Vagina (tissue), 2 donors: Measurements from ENCODE around the gene TMEM59. TPM values are rescaled to one million over a fixed set of nuclear protein-coding genes. Genes with fewer than 3 reads are reported as not detected.

Source experiments
- DNase-seq, 2 donors: peaks; one replicate each; pipeline ENCODE4 v3.0.0-alpha.2; 2017; ENCODE audit errors: extremely low spot score in 2 of 2
- H3K27ac ChIP-seq: fragments of 200-600 bp; sonication (generic); one replicate; pipeline ENCODE4 v1.5.1; 2019
- H3K27me3 ChIP-seq: fragments of 200-600 bp; sonication (generic); one replicate; pipeline ENCODE4 v1.5.1; 2019
- H3K36me3 ChIP-seq, 2 donors: fragments of 200-600 bp; sonication (generic); one replicate each; pipeline ENCODE4 v1.5.1; 2017 to 2019
- H3K4me1 ChIP-seq: fragments of 200-600 bp; sonication (generic); one replicate; pipeline ENCODE4 v1.5.1; 2019
- H3K4me3 ChIP-seq, 2 donors: fragments of 200-600 bp; sonication (generic); 1 replicate in 1 of 2; 2 replicates in 1 of 2; pipeline ENCODE4 v1.5.1; 2016 to 2019
- H3K9me3 ChIP-seq: fragments of 200-600 bp; sonication (generic); one replicate; pipeline ENCODE4 v1.5.1; 2019
- CTCF ChIP-seq, 3 experiments: fragments of 450-650 bp in 2 of 3; fragments of 200-600 bp in 1 of 3; sonication (generic) in 1 of 3; IDR thresholded peaks; one replicate each; pipeline ENCODE4 v1.5.1; 2017 to 2019; ENCODE audit warnings: antibody characterized with exemption in 3 of 3, mild to moderate bottlenecking in 2 of 3, moderate library complexity in 2 of 3
- POLR2A ChIP-seq, 2 donors: fragments of 450-650 bp; IDR thresholded peaks; one replicate each; pipeline ENCODE4 v1.6.1; 2017; ENCODE audit warnings: antibody characterized with exemption in 2 of 2, mild to moderate bottlenecking in 2 of 2, moderate library complexity in 2 of 2
- POLR2AphosphoS5 ChIP-seq, 2 donors: sonication (generic); formaldehyde crosslinking; IDR thresholded peaks; one replicate each; pipeline ENCODE4 v1.9.0; 2017; ENCODE audit warnings: antibody characterized with exemption in 2 of 2, mild to moderate bottlenecking in 2 of 2, low read depth in 1 of 2; ENCODE audit not compliant: insufficient read depth in 1 of 2
- intact Hi-C: fragments of 100-400 bp; cut with DNase I; formaldehyde crosslinking; loops from one replicate; pipeline ENCODE4 v1.15.1; 2023
- total RNA-seq: library from RNA; depleted of rRNA; stranded (reverse); fragments of >200 nt; gene quantifications from one replicate; pipeline ENCODE4 v1.2.3, GENCODE V29; 2016

Gene TMEM59
- total RNA-seq, 1 donor from 2014 or later, result 113 TPM

- Histone ChIP-seq H3K4me3 (no peak overlapping the region), H3K36me3 (no peaks in the 10 kb centered on the region), H3K27ac (no peak overlapping the region), H3K4me1 (no peaks in the 10 kb centered on the region), H3K9me3 (no peaks in the 10 kb centered on the region), H3K27me3 (no peaks in the 10 kb centered on the region)
- no peak for TF ChIP-seq POLR2AphosphoS5 (IDR thresholded peaks at IDR 0.05; ENCODE audit: insufficient read depth in 1 of 2, low read depth in 1 of 2)
- no peak for TF ChIP-seq POLR2A (IDR thresholded peaks at IDR 0.05)
- TF ChIP-seq CTCF (IDR thresholded peaks at IDR 0.05), result no peak
- DNase-seq, result no peak
- intact Hi-C loops, result no loop called here
Measured at GRCh38 chr1:54003249-54003646, 49.8 kb downstream of the TMEM59 start.

GRCh38 chr1:54002544-54003248 lies 50.3 kb downstream of the TMEM59 start:
- DNase-seq, result no peak
- no peak overlapping the region for H3K4me3 ChIP-seq
- TF ChIP-seq POLR2A (IDR thresholded peaks at IDR 0.05) (no peak), CTCF (IDR thresholded peaks at IDR 0.05) (no peak), POLR2AphosphoS5 (IDR thresholded peaks at IDR 0.05; ENCODE audit: insufficient read depth in 1 of 2, low read depth in 1 of 2) (no peak)

GRCh38 chr1:54001591-54001990 lies 51.4 kb downstream of the TMEM59 start:
- no peaks in the 10 kb centered on the region for H3K4me1 ChIP-seq
- H3K27ac ChIP-seq, result no peak overlapping the region
- no peaks in the 10 kb centered on the region for H3K9me3 ChIP-seq
- intact Hi-C loops, result no loop called here
- no peaks in the 10 kb centered on the region for H3K36me3 ChIP-seq
- H3K4me3 ChIP-seq, result no peak overlapping the region
- TF ChIP-seq CTCF (IDR thresholded peaks at IDR 0.05) (no peak), POLR2A (IDR thresholded peaks at IDR 0.05) (no peak), POLR2AphosphoS5 (IDR thresholded peaks at IDR 0.05; ENCODE audit: insufficient read depth in 1 of 2, low read depth in 1 of 2) (no peak)
- no peak for DNase-seq
- H3K27me3 ChIP-seq, result no peaks in the 10 kb centered on the region

More at GRCh38 chr1:54002544-54003248, 50.3 kb downstream of the TMEM59 start:
- no peaks in the 10 kb centered on the region for H3K36me3 ChIP-seq
- intact Hi-C loops, result no loop called here
- no peaks in the 10 kb centered on the region for H3K9me3 ChIP-seq
- H3K27me3 ChIP-seq, result no peaks in the 10 kb centered on the region
- no peaks in the 10 kb centered on the region for H3K4me1 ChIP-seq
- no peak overlapping the region for H3K27ac ChIP-seq

GRCh38 chr1:53999920-54000319 lies 53.1 kb downstream of the TMEM59 start:
- Histone ChIP-seq H3K36me3 (no peaks in the 10 kb centered on the region), H3K27ac (no peak overlapping the region), H3K27me3 (no peaks in the 10 kb centered on the region), H3K9me3 (no peaks in the 10 kb centered on the region), H3K4me3 (no peak overlapping the region), H3K4me1 (no peaks in the 10 kb centered on the region)
- DNase-seq, result no peak
- TF ChIP-seq CTCF (IDR thresholded peaks at IDR 0.05) (no peak), POLR2AphosphoS5 (IDR thresholded peaks at IDR 0.05; ENCODE audit: insufficient read depth in 1 of 2, low read depth in 1 of 2) (no peak), POLR2A (IDR thresholded peaks at IDR 0.05) (no peak)
- intact Hi-C loops, result no loop called here

- Histone ChIP-seq H3K36me3 (no peaks in the 10 kb centered on the region), H3K9me3 (no peaks in the 10 kb centered on the region)
- intact Hi-C loops, result no loop called here
Measured at GRCh38 chr1:53998223-53998622, 54.8 kb downstream of the TMEM59 start.

More at GRCh38 chr1:53998223-53998622, 54.8 kb downstream of the TMEM59 start:
- no peaks in the 10 kb centered on the region for H3K27me3 ChIP-seq
- TF ChIP-seq POLR2A (IDR thresholded peaks at IDR 0.05) (no peak), CTCF (IDR thresholded peaks at IDR 0.05) (no peak)
- H3K4me1 ChIP-seq, result no peaks in the 10 kb centered on the region
- no peak overlapping the region for H3K27ac ChIP-seq
- no peak for DNase-seq
- H3K4me3 ChIP-seq, result no peak overlapping the region
